Testis (tissue), 3 donors: ENCODE measurements around the gene MAN2A1. TPM values are rescaled to one million over a fixed set of nuclear protein-coding genes. Genes with fewer than 3 reads are reported as not detected.

ENCODE experiments used
- DNase-seq: peaks from one replicate; pipeline ENCODE4 v3.0.0-alpha.2; 2019
- H3K27ac ChIP-seq, 2 donors: fragments of 200-600 bp; sonication (generic); one replicate each; pipeline ENCODE4 v1.5.1; 2019
- H3K27me3 ChIP-seq: fragments of 200-600 bp; sonication (generic); one replicate; pipeline ENCODE4 v1.5.1; 2019
- H3K36me3 ChIP-seq: fragments of 200-600 bp; sonication (generic); one replicate; pipeline ENCODE4 v1.5.1; 2017; ENCODE audit warnings: low read depth; ENCODE audit errors: missing control alignments
- H3K4me1 ChIP-seq: fragments of 200-600 bp; sonication (generic); one replicate; pipeline ENCODE4 v1.5.1; 2019
- H3K4me3 ChIP-seq, 2 donors: fragments of 200-600 bp; sonication (generic); one replicate each; pipeline ENCODE4 v1.5.1; 2017 to 2019
- H3K9me3 ChIP-seq: fragments of 200-600 bp; sonication (generic); one replicate; pipeline ENCODE4 v1.5.1; 2017
- CTCF ChIP-seq, 3 experiments: fragments of 450-650 bp in 2 of 3; fragments of 200-600 bp in 1 of 3; sonication (generic) in 1 of 3; IDR thresholded peaks; one replicate each; pipeline ENCODE4 v1.5.1; 2016 to 2019; ENCODE audit warnings: antibody characterized with exemption in 3 of 3, mild to moderate bottlenecking in 2 of 3, moderate library complexity in 1 of 3
- POLR2A ChIP-seq: fragments of 450-650 bp; IDR thresholded peaks from one replicate; pipeline ENCODE4 v1.6.1; 2017; ENCODE audit warnings: antibody characterized with exemption, mild to moderate bottlenecking, moderate library complexity
- WGBS, 2 donors: methylation state at CpG; one replicate each; pipeline ENCODE4 v1.1.5; 2018; 5-methylcytosine and 5-hydroxymethylcytosine counted together
- intact Hi-C: fragments of 100-400 bp; cut with DNase I; formaldehyde crosslinking; loops from one replicate; pipeline ENCODE4 v1.15.1; 2023; ENCODE audit warnings: low total_unique reads
- polyA plus RNA-seq: library from polyadenylated mRNA; stranded (reverse); fragments of 350-450 nt; fragmentation: Illumina TruSeq; extraction: RNeasy Lipid Tissue Mini Kit (QIAGEN cat#74804); gene quantifications from one replicate; pipeline ENCODE4 v1.2.3, GENCODE V29; 2014; ENCODE audit warnings: low read depth, low replicate concordance; ENCODE audit not compliant: insufficient read depth
- total RNA-seq, 2 donors: library from RNA; depleted of rRNA; stranded (reverse); fragments of >200 nt; gene quantifications; one replicate each; pipeline ENCODE4 v1.2.3, GENCODE V29; 2016

The MAN2A1 gene
- total and polyA plus RNA-seq, 3 donors from 2014 or later, result 36.0 to 80.5 (median 55.6) TPM

- TF ChIP-seq POLR2A (no peak), CTCF (IDR thresholded peaks at IDR 0.05) (no peak)
- H3K27ac ChIP-seq, result no peak overlapping the region
- no peak overlapping the region for H3K4me3 ChIP-seq
- H3K4me1 ChIP-seq, result no peaks in the 10 kb centered on the region
- DNase-seq, result no peak
- no peaks in the 10 kb centered on the region for H3K36me3 ChIP-seq
- no peaks in the 10 kb centered on the region for H3K27me3 ChIP-seq
- intact Hi-C loops, result no loop called here
- WGBS, 2 donors, result 88 to 92% methylated on average over 6 of the region's 6 CpGs
- no peaks in the 10 kb centered on the region for H3K9me3 ChIP-seq
These were observed 147.6 kb downstream of the MAN2A1 start for GRCh38 chr5:109837231-109837861.

GRCh38 chr5:109838157-109838556 lies 148.4 kb downstream of the MAN2A1 start:
- 94 to 98% methylated on average over 1 of the region's 1 CpG for WGBS, 2 donors
- H3K36me3 ChIP-seq, result no peaks in the 10 kb centered on the region
- H3K27me3 ChIP-seq, result no peaks in the 10 kb centered on the region
- H3K4me3 ChIP-seq, result no peak overlapping the region
- no peak for DNase-seq
- no peaks in the 10 kb centered on the region for H3K4me1 ChIP-seq
- TF ChIP-seq POLR2A (no peak), CTCF (IDR thresholded peaks at IDR 0.05) (no peak)
- no peaks in the 10 kb centered on the region for H3K9me3 ChIP-seq
- intact Hi-C loops, result no loop called here
- no peak overlapping the region for H3K27ac ChIP-seq

- TF ChIP-seq POLR2A, result no peak
- TF ChIP-seq CTCF (IDR thresholded peaks at IDR 0.05), result peak in 1 of 3 experiments; percentile 11
- DNase-seq, result no peak
These were observed 154.4 kb downstream of the MAN2A1 start for GRCh38 chr5:109844148-109844547.

GRCh38 chr5:109844695-109845094 lies 155.0 kb downstream of the MAN2A1 start:
- Histone ChIP-seq H3K4me1 (no peaks in the 10 kb centered on the region), H3K27ac (no peak overlapping the region), H3K4me3 (no peak overlapping the region), H3K36me3 (no peaks in the 10 kb centered on the region), H3K9me3 (no peaks in the 10 kb centered on the region), H3K27me3 (no peaks in the 10 kb centered on the region)
- WGBS, 2 donors, result 79 to 85% methylated on average over 4 of the region's 4 CpGs
- DNase-seq, result no peak
- TF ChIP-seq CTCF (IDR thresholded peaks at IDR 0.05) (no peak), POLR2A (no peak)
- intact Hi-C loops, result no loop called here

More at GRCh38 chr5:109844148-109844547, 154.4 kb downstream of the MAN2A1 start:
- H3K36me3 ChIP-seq, result no peaks in the 10 kb centered on the region
- 90 to 92% methylated on average over 4 of the region's 4 CpGs for WGBS, 2 donors
- no peaks in the 10 kb centered on the region for H3K4me1 ChIP-seq
- no peaks in the 10 kb centered on the region for H3K27me3 ChIP-seq
- H3K27ac ChIP-seq, result no peak overlapping the region
- intact Hi-C loops, result no loop called here
- H3K4me3 ChIP-seq, result no peak overlapping the region
- H3K9me3 ChIP-seq, result no peaks in the 10 kb centered on the region

GRCh38 chr5:109848130-109848529 lies 158.4 kb downstream of the MAN2A1 start:
- TF ChIP-seq POLR2A, result no peak
- H3K4me3 ChIP-seq, result no peak overlapping the region
- WGBS, 2 donors, result 83 to 85% methylated on average over 3 of the region's 3 CpGs
- no peak overlapping the region for H3K27ac ChIP-seq
- no peaks in the 10 kb centered on the region for H3K9me3 ChIP-seq
- intact Hi-C loops, result no loop called here
- no peak for DNase-seq
- H3K4me1 ChIP-seq, result no peaks in the 10 kb centered on the region
- H3K36me3 ChIP-seq, result no peaks in the 10 kb centered on the region
- H3K27me3 ChIP-seq, result no peaks in the 10 kb centered on the region
